LNCaP clone FGC (cell line): ENCODE data around the gene ZNF451.
A peak's percentile ranks its signal among the peaks of the same experiment; 100 is the strongest.

Source experiments
- DNase-seq: peaks from one replicate; pipeline ENCODE4 v3.0.0-alpha.2; 2011; ENCODE audit warnings: low read depth
- H3K4me3 ChIP-seq: 2 replicates; pipeline ENCODE4 v1.5.1; 2011; ENCODE audit warnings: mild to moderate bottlenecking, low read depth, low read length, control low read depth
- TF ChIP-seq, protein P1 (sequence below): IDR thresholded peaks from 2 replicates; pipeline ENCODE4 v1.5.1; 2012; ENCODE audit warnings: mild to moderate bottlenecking; ENCODE audit not compliant: control insufficient read depth, insufficient read depth; ENCODE audit errors: extremely low read depth

ZNF451 gene

DNA sequence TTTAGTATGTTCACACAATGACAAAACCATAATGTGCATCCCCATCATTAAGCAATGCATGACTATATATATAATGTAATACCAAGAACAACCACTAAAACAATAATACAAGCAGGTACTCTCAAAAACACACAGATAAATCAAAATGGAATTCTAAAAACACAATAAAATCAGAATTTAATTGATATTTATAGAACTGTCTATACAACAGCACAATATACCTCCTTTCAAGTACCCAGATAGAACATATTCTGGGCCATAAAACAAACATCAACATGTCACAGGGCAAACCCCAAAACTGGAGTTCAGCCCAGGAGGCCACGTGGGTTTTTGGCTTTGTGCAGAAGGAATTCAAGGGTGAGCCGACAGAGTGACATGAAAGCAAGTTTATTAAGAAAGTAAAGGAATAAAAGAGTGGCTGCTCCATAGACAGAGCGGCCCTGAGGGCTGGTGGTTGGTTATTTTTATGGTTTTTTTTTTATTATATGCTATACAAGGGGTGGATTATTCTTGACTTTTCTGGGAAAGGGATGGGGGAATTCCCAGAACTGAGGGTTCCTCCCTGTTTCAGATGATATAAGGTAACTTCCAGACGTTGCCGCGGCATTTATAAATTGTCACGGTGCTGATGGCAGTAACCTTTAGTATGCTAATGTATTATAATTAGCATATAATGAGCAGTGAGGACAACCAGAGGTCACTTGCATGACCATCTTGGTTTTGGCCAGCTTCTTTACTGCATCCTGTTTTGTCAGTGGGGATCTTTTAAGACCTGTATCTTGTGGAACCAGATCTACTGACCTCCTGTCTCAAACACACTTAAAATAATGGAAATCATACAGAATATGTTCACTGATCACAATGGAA is 126.5 kb downstream of the ZNF451 start:
- DNase-seq: peak; percentile 39
- no peak overlapping the region for H3K4me3 ChIP-seq
- TF ChIP-seq, protein P1, sequence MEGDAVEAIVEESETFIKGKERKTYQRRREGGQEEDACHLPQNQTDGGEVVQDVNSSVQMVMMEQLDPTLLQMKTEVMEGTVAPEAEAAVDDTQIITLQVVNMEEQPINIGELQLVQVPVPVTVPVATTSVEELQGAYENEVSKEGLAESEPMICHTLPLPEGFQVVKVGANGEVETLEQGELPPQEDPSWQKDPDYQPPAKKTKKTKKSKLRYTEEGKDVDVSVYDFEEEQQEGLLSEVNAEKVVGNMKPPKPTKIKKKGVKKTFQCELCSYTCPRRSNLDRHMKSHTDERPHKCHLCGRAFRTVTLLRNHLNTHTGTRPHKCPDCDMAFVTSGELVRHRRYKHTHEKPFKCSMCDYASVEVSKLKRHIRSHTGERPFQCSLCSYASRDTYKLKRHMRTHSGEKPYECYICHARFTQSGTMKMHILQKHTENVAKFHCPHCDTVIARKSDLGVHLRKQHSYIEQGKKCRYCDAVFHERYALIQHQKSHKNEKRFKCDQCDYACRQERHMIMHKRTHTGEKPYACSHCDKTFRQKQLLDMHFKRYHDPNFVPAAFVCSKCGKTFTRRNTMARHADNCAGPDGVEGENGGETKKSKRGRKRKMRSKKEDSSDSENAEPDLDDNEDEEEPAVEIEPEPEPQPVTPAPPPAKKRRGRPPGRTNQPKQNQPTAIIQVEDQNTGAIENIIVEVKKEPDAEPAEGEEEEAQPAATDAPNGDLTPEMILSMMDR: no peak

DNA sequence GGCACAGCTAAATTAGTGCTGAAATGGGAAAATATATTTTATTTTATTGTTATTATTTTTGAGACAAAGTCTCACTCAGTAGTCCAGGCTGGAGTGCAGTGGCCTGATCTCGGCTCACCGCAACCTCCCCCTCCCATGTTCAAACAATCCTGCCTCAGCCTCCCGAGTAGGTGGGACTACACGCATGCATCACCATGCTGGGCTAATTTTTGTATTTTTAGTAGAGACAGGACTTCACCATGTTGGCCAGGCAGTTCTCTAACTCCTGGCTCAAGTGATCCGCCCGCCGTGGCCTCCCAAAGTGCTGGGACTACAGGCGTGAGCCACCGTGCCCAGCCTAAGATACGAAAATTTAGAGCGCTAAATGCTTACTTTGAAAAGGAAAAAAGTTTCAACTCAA is 127.3 kb downstream of the ZNF451 start:
- no peak for DNase-seq
- TF ChIP-seq, protein P1: no peak
- no peak overlapping the region for H3K4me3 ChIP-seq
